Endometrial microvascular endothelial cells (primary cell): ENCODE data around the gene EFCAB14. TPM values are rescaled to one million over a fixed set of nuclear protein-coding genes. Genes with fewer than 3 reads are reported as not detected.

ENCODE experiments used
- in situ Hi-C: cut with HindIII; loops from 2 replicates; pipeline ENCODE4 v1.10.0; 2017; ENCODE audit warnings: low sequenced_read_pairs, low pct_unique_long_range_greater_than_20kb; ENCODE audit errors: inconsistent ontology term
- total RNA-seq: library from RNA; depleted of rRNA; stranded (reverse); fragments of >200 nt; gene quantifications from one replicate; pipeline ENCODE4 v1.2.3, GENCODE V29; 2015; ENCODE audit errors: inconsistent ontology term

EFCAB14 gene
- total RNA-seq, 1 donor from 2014 or later, result 46.5 TPM

- in situ Hi-C loops, result no loop called here
Measured at GRCh38 chr1:46638921-46639320, 80.0 kb downstream of the EFCAB14 start.

- in situ Hi-C loops, result no loop called here
Measured at GRCh38 chr1:46637444-46638083, 81.3 kb downstream of the EFCAB14 start.

- in situ Hi-C loops, result no loop called here
Measured at GRCh38 chr1:46635205-46635604, 83.7 kb downstream of the EFCAB14 start.

- in situ Hi-C loops, result no loop called here
Measured at GRCh38 chr1:46630719-46631118, 88.2 kb downstream of the EFCAB14 start.

Other genes starting within 250 kb of the EFCAB14 start
- not detected for gene DMBX1, start 229.3 kb downstream of the EFCAB14 start, total RNA-seq
- not detected for gene KNCN, start 167.5 kb downstream of the EFCAB14 start, total RNA-seq
- gene MKNK1, start 114.8 kb downstream of the EFCAB14 start, total RNA-seq, result 21.0 TPM
- 3.3 TPM for gene MOB3C, start 102.3 kb downstream of the EFCAB14 start, total RNA-seq
- gene ATPAF1, start 50.8 kb downstream of the EFCAB14 start, total RNA-seq, result 64.8 TPM
- gene TEX38, start 47.3 kb downstream of the EFCAB14 start, total RNA-seq, result not detected
- not detected for gene CYP4B1, start 79.9 kb upstream of the EFCAB14 start, total RNA-seq
- gene CYP4A11, start 222.4 kb upstream of the EFCAB14 start, total RNA-seq, result not detected